MCF 10A (cell line): ENCODE data around the gene ALDH4A1. TPM values are rescaled to one million over a fixed set of nuclear protein-coding genes. Genes with fewer than 3 reads are reported as not detected.

ENCODE experiments used
- BruUV-seq: library from RNA; stranded (reverse); fragments of 400-500 nt; replicated peaks from 2 replicates; lab custom pipeline; 2021; lab: Mats Ljungman, UMichigan
- CTCF ChIA-PET: fragments of 300-600 bp; sonication (Branson Sonifier 250); formaldehyde crosslinking; extraction: SDS; loops from one replicate; lab custom pipeline; 2021; ENCODE audit warnings: antibody characterized with exemption, inconsistent platforms; lab: Yijun Ruan, JAX
- POLR2A ChIA-PET: fragments of 300-600, 350-650 bp; sonication (Branson Sonifier 250); formaldehyde crosslinking; extraction: SDS; loops from one replicate; lab custom pipeline; 2020; ENCODE audit warnings: antibody characterized with exemption, inconsistent platforms; lab: Yijun Ruan, JAX
- DNase-seq: peaks from one replicate; pipeline ENCODE4 v3.0.0-alpha.2; 2018; ENCODE audit not compliant: unreplicated experiment
- H3K27ac Mint-ChIP-seq: one replicate; pipeline ENCODE4 v1.8.0; 2022; ENCODE audit warnings: mild to moderate bottlenecking, low read depth, mixed read lengths; ENCODE audit not compliant: unreplicated experiment
- H3K27me3 Mint-ChIP-seq: one replicate; pipeline ENCODE4 v1.8.0; 2022; ENCODE audit warnings: mixed read lengths; ENCODE audit not compliant: insufficient read depth, unreplicated experiment
- H3K36me3 Mint-ChIP-seq: one replicate; pipeline ENCODE4 v1.8.0; 2022; ENCODE audit warnings: mild to moderate bottlenecking, moderate library complexity, mixed read lengths; ENCODE audit not compliant: insufficient read depth, unreplicated experiment
- H3K4me1 Mint-ChIP-seq: one replicate; pipeline ENCODE4 v1.8.0; 2022; ENCODE audit warnings: mixed read lengths; ENCODE audit not compliant: insufficient read depth, unreplicated experiment
- H3K4me3 Mint-ChIP-seq: one replicate; pipeline ENCODE4 v1.8.0; 2022; ENCODE audit warnings: mild to moderate bottlenecking, moderate library complexity, mixed read lengths; ENCODE audit not compliant: unreplicated experiment
- H3K9me3 Mint-ChIP-seq: one replicate; pipeline ENCODE4 v1.8.0; 2022; ENCODE audit warnings: mixed read lengths; ENCODE audit not compliant: unreplicated experiment
- intact Hi-C: fragments of 100-400 bp; cut with micrococcal nuclease; formaldehyde crosslinking; loops from 2 replicates; pipeline ENCODE4 v1.14.1; 2022
- total RNA-seq: library from RNA; stranded (reverse); gene quantifications from 2 replicates; pipeline ENCODE4 v1.2.3, GENCODE V29; 2022
- TF ChIP-seq, protein P1 (sequence below): fragments of 200-600 bp; IDR thresholded peaks from one replicate; pipeline ENCODE4 v1.8.0; 2022; ENCODE audit warnings: antibody characterized with exemption, mild to moderate bottlenecking; ENCODE audit not compliant: unreplicated experiment

The ALDH4A1 gene
- total RNA-seq, 1 experiment from 2014 or later = 6.3 TPM

DNA sequence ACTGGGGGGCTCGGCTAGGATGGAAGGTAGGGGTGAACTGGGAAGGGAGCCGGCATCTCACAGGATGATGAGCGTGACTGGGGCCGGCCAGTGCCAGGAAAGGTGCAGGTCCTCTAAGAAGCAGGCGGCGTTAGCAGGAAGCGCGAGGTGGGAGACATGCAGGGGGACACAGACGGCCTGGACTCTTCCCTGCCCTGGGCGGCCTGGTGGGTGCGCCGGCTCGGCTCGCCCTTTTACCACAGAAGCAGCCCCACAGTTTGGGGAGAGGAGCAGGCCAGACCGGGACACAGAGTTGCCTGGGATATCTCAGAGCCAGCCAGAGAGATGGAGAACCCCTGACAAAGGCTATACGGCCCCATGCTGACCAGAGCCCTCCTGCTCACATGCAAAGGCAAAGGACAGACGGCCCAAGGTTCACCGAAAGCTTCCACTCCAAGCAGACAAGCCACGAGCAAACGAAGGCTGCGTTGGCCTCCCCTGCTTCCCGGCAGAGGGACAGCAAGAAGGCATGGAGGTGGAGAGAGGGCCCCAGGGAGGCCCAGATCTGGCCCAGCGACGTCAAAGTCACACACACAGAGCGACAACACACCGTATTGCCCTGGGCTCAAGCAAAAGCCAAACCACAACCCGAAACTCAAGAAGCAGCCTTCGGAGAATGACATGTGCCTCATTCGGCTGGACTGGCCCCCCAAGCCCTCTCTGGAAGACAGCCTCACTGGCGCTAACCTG lies 14.9 kb upstream of the ALDH4A1 start:
- no peak overlapping the region for H3K27ac Mint-ChIP-seq
- no peaks in the 10 kb centered on the region for H3K9me3 Mint-ChIP-seq
- DNase-seq = no peak
- CTCF ChIA-PET = interaction anchor here (0.9 to 5.1 kb wide), 4 partner anchors 8 to 178 kb away, joined by 3 to 31 read pairs (median 7); no protein-coding TSS in a partner anchor
- peaks cover under 1% of the 10 kb centered on the region for H3K4me1 Mint-ChIP-seq
- no peaks in the 10 kb centered on the region for H3K27me3 Mint-ChIP-seq
- intact Hi-C loops = no loop called here
- POLR2A ChIA-PET = no interaction called here
- no TSS peak for BruUV-seq
- peaks cover 33% of the 10 kb centered on the region for H3K36me3 Mint-ChIP-seq
- TF ChIP-seq, protein P1, sequence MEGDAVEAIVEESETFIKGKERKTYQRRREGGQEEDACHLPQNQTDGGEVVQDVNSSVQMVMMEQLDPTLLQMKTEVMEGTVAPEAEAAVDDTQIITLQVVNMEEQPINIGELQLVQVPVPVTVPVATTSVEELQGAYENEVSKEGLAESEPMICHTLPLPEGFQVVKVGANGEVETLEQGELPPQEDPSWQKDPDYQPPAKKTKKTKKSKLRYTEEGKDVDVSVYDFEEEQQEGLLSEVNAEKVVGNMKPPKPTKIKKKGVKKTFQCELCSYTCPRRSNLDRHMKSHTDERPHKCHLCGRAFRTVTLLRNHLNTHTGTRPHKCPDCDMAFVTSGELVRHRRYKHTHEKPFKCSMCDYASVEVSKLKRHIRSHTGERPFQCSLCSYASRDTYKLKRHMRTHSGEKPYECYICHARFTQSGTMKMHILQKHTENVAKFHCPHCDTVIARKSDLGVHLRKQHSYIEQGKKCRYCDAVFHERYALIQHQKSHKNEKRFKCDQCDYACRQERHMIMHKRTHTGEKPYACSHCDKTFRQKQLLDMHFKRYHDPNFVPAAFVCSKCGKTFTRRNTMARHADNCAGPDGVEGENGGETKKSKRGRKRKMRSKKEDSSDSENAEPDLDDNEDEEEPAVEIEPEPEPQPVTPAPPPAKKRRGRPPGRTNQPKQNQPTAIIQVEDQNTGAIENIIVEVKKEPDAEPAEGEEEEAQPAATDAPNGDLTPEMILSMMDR = no peak
- H3K4me3 Mint-ChIP-seq = no peak overlapping the region

DNA sequence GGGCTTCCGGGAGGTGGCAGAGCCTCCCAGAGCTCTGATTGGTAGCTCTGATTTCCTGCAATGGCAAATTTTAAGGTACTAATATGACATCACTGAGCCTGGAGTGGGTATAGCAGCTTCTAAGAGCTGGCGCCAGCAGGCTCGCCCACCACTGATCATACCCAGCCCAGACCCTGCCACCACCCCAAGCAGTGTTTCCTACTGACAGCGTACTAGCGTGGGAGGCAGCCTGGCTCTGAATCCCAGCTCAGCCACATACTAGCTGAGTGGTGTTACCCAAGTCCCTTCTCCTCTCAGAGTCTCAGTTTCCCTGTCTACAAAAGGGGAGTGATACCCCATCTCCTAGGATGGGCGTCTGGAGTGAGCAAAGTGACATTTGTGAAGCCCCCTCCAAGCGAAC lies 13.0 kb upstream of the ALDH4A1 start:
- no peaks in the 10 kb centered on the region for H3K9me3 Mint-ChIP-seq
- no peak overlapping the region for H3K27ac Mint-ChIP-seq
- no peak overlapping the region for H3K4me3 Mint-ChIP-seq
- peaks cover 41% of the 10 kb centered on the region for H3K36me3 Mint-ChIP-seq
- no peak for DNase-seq
- TF ChIP-seq, protein P1 = no peak
- no TSS peak for BruUV-seq
- no peaks in the 10 kb centered on the region for H3K4me1 Mint-ChIP-seq
- intact Hi-C loops = no loop called here
- POLR2A ChIA-PET = interaction anchor here (0.8 to 1.6 kb wide), 2 partner anchors 11 to 13 kb away, joined by 3 to 6 read pairs; partner anchors contain the start of gene ALDH4A1
- CTCF ChIA-PET = interaction anchor here (0.5 to 5.1 kb wide), 6 partner anchors 9 to 219 kb away, joined by 3 to 31 read pairs (median 6); no protein-coding TSS in a partner anchor
- H3K27me3 Mint-ChIP-seq = no peaks in the 10 kb centered on the region

DNA sequence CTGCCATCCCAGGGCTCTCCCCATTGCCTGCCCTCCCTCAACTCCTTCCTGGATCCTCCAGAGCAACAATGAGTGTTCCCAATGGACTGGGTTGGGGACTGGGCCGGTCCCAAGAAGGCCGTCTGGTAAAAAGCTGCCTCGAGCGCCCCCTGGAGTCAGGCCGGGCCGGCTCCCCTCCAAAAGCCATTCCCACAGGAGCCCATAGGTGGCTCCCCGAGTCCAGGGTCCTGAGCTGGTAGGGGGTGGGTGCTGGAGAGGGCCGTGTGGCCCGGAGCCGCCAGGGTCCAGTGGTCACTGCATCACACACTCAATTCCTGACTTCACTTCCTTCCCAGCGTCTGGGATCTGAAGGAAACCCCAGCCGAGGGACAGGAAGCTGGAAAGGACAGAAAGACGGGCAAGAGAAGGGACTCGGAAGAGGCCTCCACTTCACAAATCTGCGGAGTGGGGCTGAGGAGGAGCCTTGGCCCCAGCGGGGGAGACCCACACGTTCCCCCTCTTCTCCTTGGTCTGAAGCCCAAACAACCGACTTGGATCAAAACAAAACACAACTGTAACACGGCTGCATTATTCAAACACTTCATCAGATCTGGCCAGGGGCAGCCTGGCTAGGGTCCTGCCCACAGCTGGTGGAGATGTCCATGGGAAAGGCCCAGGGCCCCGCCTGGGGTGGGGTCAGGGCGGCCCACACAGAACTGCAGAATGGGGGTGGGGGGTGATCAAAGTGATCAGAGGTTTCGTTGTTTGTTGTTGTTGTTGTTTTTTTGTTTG lies 10.9 kb upstream of the ALDH4A1 start:
- H3K27ac Mint-ChIP-seq = no peak overlapping the region
- peak; percentile 78 for DNase-seq
- no peaks in the 10 kb centered on the region for H3K27me3 Mint-ChIP-seq
- no TSS peak for BruUV-seq
- ChIA-PET POLR2A (interaction anchor here (0.6 to 1.9 kb wide), 8 partner anchors 9 to 172 kb away, joined by 3 to 15 read pairs (median 3); partner anchors contain the start of gene ALDH4A1), CTCF (interaction anchor here (0.6 to 5.1 kb wide), 31 partner anchors 9 to 472 kb away, joined by 3 to 31 read pairs (median 5); partner anchors contain the start of gene ALDH4A1)
- H3K9me3 Mint-ChIP-seq = no peaks in the 10 kb centered on the region
- H3K36me3 Mint-ChIP-seq = peaks cover 48% of the 10 kb centered on the region
- no peaks in the 10 kb centered on the region for H3K4me1 Mint-ChIP-seq
- H3K4me3 Mint-ChIP-seq = no peak overlapping the region
- intact Hi-C loops = loop anchor here (2.0 kb wide), 1 partner anchor 162 kb away; no protein-coding TSS in a partner anchor
- TF ChIP-seq, protein P1 = peak; percentile 99
